ENCODE data around the gene FMO1.
"Not testable (repeated sequence)": the region's sequence is repeated elsewhere in the genome, so short reads cannot be mapped to it uniquely, and the experiment has no call there.

Gene FMO1

DNA sequence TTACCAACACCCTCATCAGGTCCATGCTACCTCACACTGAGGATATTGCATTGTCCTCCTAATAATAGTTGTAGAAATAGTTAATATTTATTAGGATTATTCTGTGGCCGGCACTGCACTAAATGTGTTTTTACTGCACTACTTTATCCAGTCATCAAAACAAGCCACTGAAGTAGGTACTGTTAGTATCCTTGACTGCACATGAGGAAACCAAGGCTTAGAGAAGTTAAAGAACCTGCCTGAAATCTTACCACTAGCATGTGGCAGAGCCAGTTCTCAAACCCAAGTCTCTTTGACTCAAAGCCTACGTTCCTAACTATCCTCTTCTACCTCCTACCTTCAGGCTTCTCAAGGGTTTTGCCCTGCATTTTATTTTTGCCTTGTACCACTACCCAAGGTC lies 30.9 kb downstream of the FMO1 start:
- H3K4me3 ChIP-seq (replicated peaks in 1 of 2; ENCODE audit: low read depth in 2 of 2, low read length in 2 of 2): no peak overlapping the region
- DNase-seq (ENCODE audit: low read depth in 2 of 2): no peak
- TF ChIP-seq, protein P1, sequence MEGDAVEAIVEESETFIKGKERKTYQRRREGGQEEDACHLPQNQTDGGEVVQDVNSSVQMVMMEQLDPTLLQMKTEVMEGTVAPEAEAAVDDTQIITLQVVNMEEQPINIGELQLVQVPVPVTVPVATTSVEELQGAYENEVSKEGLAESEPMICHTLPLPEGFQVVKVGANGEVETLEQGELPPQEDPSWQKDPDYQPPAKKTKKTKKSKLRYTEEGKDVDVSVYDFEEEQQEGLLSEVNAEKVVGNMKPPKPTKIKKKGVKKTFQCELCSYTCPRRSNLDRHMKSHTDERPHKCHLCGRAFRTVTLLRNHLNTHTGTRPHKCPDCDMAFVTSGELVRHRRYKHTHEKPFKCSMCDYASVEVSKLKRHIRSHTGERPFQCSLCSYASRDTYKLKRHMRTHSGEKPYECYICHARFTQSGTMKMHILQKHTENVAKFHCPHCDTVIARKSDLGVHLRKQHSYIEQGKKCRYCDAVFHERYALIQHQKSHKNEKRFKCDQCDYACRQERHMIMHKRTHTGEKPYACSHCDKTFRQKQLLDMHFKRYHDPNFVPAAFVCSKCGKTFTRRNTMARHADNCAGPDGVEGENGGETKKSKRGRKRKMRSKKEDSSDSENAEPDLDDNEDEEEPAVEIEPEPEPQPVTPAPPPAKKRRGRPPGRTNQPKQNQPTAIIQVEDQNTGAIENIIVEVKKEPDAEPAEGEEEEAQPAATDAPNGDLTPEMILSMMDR (IDR thresholded peaks at IDR 0.05; ENCODE audit: low read depth, low read length): no peak

DNA sequence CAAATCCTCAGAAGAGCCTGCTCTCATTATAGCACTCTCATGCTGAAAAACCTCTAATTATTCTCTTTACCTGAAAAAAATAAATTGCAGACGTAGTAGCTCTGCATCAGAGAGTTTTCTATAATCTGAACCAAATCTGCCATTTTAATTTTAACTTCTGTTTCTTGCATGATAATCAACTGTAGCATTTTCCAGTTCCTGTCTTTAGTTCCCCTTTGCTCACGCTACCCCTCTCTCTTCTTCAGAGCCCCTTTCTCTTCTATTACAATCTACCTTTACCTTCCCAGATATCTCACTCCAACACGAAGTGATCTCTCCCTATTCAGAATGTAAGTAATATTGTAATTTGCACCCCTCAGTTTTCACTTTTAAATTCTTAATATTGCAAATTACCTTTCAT lies 31.4 kb downstream of the FMO1 start:
- TF ChIP-seq, protein P1 (IDR thresholded peaks at IDR 0.05; ENCODE audit: low read depth, low read length): no peak
- H3K4me3 ChIP-seq (replicated peaks in 1 of 2; ENCODE audit: low read depth in 2 of 2, low read length in 2 of 2): no peak overlapping the region
- no peak for DNase-seq (ENCODE audit: low read depth in 2 of 2)

DNA sequence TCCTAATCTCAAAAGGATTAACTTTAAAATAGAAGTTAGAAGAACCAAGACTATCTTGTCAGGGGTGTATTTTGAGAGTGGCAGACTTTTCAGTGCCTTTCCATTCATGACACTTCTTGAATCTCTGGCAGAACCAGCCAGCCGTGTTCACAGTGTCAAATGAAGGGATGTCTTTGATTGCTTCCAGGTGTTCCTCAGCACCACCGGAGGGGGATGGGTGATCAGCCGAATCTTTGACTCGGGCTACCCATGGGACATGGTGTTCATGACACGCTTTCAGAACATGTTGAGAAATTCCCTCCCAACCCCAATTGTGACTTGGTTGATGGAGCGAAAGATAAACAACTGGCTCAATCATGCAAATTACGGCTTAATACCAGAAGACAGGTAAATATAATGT lies 32.3 kb downstream of the FMO1 start:
- TF ChIP-seq, protein P1 (IDR thresholded peaks at IDR 0.05; ENCODE audit: low read depth, low read length): no peak
- no peak for DNase-seq (ENCODE audit: low read depth in 2 of 2)
- no peak overlapping the region for H3K4me3 ChIP-seq (replicated peaks in 1 of 2; ENCODE audit: low read depth in 2 of 2, low read length in 2 of 2)

DNA sequence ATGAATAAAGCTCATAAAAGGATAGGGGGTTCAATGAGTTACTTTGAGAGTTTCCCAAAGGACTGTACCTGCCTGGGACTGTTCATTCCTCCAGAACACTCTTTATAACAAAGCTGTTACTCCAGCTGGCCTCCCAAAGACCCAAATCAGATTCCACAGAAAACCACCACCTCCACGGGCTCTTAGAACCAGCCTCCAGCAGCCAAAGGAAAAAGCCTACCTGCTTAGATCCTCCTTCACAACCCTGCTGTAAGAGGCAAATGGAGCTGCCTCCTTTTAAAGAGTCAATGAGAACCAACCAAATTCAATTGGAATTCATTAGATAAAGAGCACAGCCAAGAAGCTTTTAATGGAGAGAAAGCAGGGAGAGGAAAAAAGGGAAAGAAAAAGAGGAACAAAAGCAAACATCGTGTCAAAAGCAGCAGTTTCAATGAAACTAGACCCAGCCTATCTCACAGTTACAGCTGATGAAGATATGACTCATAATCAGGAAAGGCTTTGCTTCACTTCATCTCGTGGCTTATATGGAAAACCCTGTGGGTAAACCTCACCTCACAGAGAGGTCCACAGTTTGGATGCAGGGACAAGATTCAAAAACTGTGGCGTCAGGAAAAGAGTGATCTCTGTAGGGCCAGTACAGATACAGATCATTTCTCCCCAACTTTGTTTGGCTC lies 37.9 kb downstream of the FMO1 start:
- peak; percentile 6 to 10 for DNase-seq (ENCODE audit: low read depth in 2 of 2)
- H3K4me3 ChIP-seq (replicated peaks in 1 of 2; ENCODE audit: low read depth in 2 of 2, low read length in 2 of 2): no peak overlapping the region
- TF ChIP-seq, protein P1 (IDR thresholded peaks at IDR 0.05; ENCODE audit: low read depth, low read length): no peak

DNA sequence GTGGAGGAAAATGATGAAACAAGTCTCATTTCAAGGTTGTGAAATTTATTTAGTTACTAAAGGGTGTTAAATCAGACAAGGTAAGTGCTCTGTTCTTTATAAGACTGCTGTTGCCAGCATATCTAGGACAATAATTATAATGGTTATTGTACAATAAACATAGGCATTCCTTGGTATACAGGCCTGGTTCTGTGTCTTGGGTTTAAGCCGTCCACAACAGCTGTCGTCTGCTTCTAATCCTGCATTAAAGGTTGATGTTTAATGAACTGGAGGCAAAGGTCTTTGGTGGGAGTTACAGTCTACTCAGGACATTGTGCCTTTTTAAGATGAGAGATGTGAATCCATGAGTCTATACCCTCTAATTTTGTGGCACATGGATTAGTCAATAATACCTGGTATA lies 42.3 kb downstream of the FMO1 start:
- TF ChIP-seq, protein P1 (IDR thresholded peaks at IDR 0.05; ENCODE audit: low read depth, low read length): no peak
- no peak for DNase-seq (ENCODE audit: low read depth in 2 of 2)
- no peak overlapping the region for H3K4me3 ChIP-seq (replicated peaks in 1 of 2; ENCODE audit: low read depth in 2 of 2, low read length in 2 of 2)

DNA sequence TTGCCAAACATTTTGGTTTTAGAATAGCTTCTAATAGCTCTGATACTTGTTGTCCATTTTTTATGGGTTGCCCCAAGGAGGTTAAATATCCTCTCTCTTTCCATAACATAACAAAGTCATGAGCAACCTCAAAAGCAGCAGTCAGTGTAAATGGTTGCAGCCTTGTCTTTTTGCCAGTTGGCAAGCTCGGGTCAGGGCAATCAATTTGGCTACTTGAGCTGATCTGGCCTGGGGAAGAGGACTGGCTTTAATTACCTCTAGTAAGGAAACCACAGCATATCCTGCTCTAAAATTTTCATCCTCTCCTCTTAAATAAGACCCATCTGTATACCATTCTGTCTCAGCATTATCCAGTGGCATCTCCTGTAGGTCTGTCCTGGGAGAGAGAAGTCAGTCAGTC lies 44.5 kb downstream of the FMO1 start:
- peak in 1 of 2 donors; percentile 9 for DNase-seq (ENCODE audit: low read depth in 2 of 2)
- no peak overlapping the region for H3K4me3 ChIP-seq (replicated peaks in 1 of 2; ENCODE audit: low read depth in 2 of 2, low read length in 2 of 2)
- TF ChIP-seq, protein P1 (IDR thresholded peaks at IDR 0.05; ENCODE audit: low read depth, low read length): no peak

DNA sequence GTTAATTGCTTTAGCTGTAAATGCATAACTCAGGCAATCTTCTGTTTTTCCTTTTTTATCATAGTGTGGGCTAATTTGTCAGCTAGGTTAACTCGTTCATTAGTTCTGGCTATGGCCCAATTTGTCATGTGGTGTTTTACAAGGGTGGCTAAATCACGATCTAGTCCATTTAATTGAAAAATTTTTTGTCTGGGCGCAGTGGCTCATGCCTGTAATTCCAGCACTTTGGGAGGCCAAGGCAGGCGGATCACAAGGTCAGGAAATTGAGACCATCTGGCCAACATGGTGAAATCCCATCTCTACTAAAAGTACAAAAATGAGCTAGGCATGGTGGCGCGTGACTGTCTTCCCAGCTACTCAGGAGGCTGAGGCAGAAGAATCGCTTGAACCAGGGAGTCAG lies 47.1 kb downstream of the FMO1 start:
- H3K4me3 ChIP-seq (replicated peaks in 1 of 2; ENCODE audit: low read depth in 2 of 2, low read length in 2 of 2); DNase-seq (ENCODE audit: low read depth in 2 of 2): not testable (repeated sequence)

Data from cardiac fibroblast (primary cell).